ENCODE data around the gene INHA. TPM values are rescaled to one million over a fixed set of nuclear protein-coding genes. Genes with fewer than 3 reads are reported as not detected.

Gene INHA
- total RNA-seq, 4 donors from 2014 or later, result 0.45 to 0.75 TPM; not detected in 2

- Histone ChIP-seq H3K27me3 (peaks cover 0 to 20% (median 0%) of the 10 kb centered on the region in 4 donors), H3K4me3 (peak within 1 kb of the TSS; percentile 73 to 87 (median 82)), H3K36me3 (peaks cover 0 to 16% (median 10%) of the 10 kb centered on the region in 4 donors), H3K9me3 (no peaks in the 10 kb centered on the region), H3K27ac (replicated peaks in 1 of 4) (peak within 1 kb of the TSS; percentile 86 to 91 (median 90)), H3K4me1 (peaks cover 15 to 20% (median 16%) of the 10 kb centered on the region in 4 donors)
- intact Hi-C loops (cut with DNase I), result loop anchor here (2.0 kb wide), 1 partner anchor 25 kb away; the partner anchor contains the start of gene STK11IP
- TF ChIP-seq EP300 (IDR thresholded peaks at IDR 0.05) (no peak), POLR2A (IDR thresholded peaks at IDR 0.05; ENCODE audit: low read depth) (no peak), CTCF (IDR thresholded peaks at IDR 0.05) (no peak), POLR2AphosphoS5 (IDR thresholded peaks at IDR 0.05) (no peak)
- 14% methylated on average over 26 of the region's 42 CpGs for WGBS
- DNase-seq (ENCODE audit: extremely low spot score), result no peak
Measured at GRCh38 chr2:219571311-219572236, 536 bp upstream of the INHA start, which contains the start of gene OBSL1. TSS of gene OBSL1 (minus strand) at chr2:219571539. CDS start at chr2:219571232, 307 bp downstream.

- intact Hi-C loops (cut with DNase I), result no loop called here
- H3K4me3 ChIP-seq, result no peak overlapping the region
- peaks cover 0 to 36% (median 0%) of the 10 kb centered on the region in 4 donors for H3K27me3 ChIP-seq
- no peak for DNase-seq (ENCODE audit: extremely low spot score)
- no peak overlapping the region for H3K27ac ChIP-seq (replicated peaks in 1 of 4)
- H3K36me3 ChIP-seq, result no peaks in the 10 kb centered on the region
- 71% methylated on average over 5 of the region's 5 CpGs for WGBS
- H3K9me3 ChIP-seq, result no peaks in the 10 kb centered on the region
- H3K4me1 ChIP-seq, result peaks cover 15 to 20% (median 16%) of the 10 kb centered on the region in 4 donors
- no peak for TF ChIP-seq EP300 (IDR thresholded peaks at IDR 0.05)
- TF ChIP-seq CTCF (IDR thresholded peaks at IDR 0.05), result no peak
- TF ChIP-seq POLR2AphosphoS5 (IDR thresholded peaks at IDR 0.05), result no peak
- TF ChIP-seq POLR2A (IDR thresholded peaks at IDR 0.05; ENCODE audit: low read depth), result no peak
Measured at GRCh38 chr2:219573166-219573565, 1.1 kb downstream of the INHA start.

- no peak overlapping the region for H3K27ac ChIP-seq (replicated peaks in 1 of 4)
- H3K9me3 ChIP-seq, result no peaks in the 10 kb centered on the region
- whole genome bisulfite sequencing, result 80% methylated on average over 14 of the region's 22 CpGs
- no peak for DNase-seq (ENCODE audit: extremely low spot score)
- intact Hi-C loops (cut with DNase I), result no loop called here
- peaks cover 14 to 18% (median 16%) of the 10 kb centered on the region in 4 donors for H3K4me1 ChIP-seq
- no peak for TF ChIP-seq POLR2AphosphoS5 (IDR thresholded peaks at IDR 0.05)
- no peak for TF ChIP-seq EP300 (IDR thresholded peaks at IDR 0.05)
- TF ChIP-seq POLR2A (IDR thresholded peaks at IDR 0.05; ENCODE audit: low read depth), result no peak
- no peak for TF ChIP-seq CTCF (IDR thresholded peaks at IDR 0.05)
- H3K27me3 ChIP-seq, result peaks cover 0 to 45% (median 0%) of the 10 kb centered on the region in 4 donors
- no peaks in the 10 kb centered on the region for H3K36me3 ChIP-seq
- H3K4me3 ChIP-seq, result no peak overlapping the region
Measured at GRCh38 chr2:219574484-219575311, 2.6 kb downstream of the INHA start.

- Histone ChIP-seq H3K36me3 (no peaks in the 10 kb centered on the region), H3K27ac (replicated peaks in 1 of 4) (no peak overlapping the region), H3K4me1 (peaks cover 7 to 11% (median 10%) of the 10 kb centered on the region in 4 donors), H3K4me3 (no peak overlapping the region), H3K9me3 (no peaks in the 10 kb centered on the region), H3K27me3 (peaks cover 0 to 45% (median 0%) of the 10 kb centered on the region in 4 donors)
- intact Hi-C loops (cut with DNase I), result no loop called here
- TF ChIP-seq POLR2A (IDR thresholded peaks at IDR 0.05; ENCODE audit: low read depth) (no peak), EP300 (IDR thresholded peaks at IDR 0.05) (no peak), CTCF (IDR thresholded peaks at IDR 0.05) (no peak), POLR2AphosphoS5 (IDR thresholded peaks at IDR 0.05) (no peak)
- DNase-seq (ENCODE audit: extremely low spot score), result no peak
- WGBS, result 94% methylated on average over 6 of the region's 6 CpGs
Measured at GRCh38 chr2:219575566-219576504, 3.7 kb downstream of the INHA start.

Data from esophagus muscularis mucosa (tissue), 4 donors.